ENCODE results near the gene KAT6B. TPM values are rescaled to one million over a fixed set of nuclear protein-coding genes. Genes with fewer than 3 reads are reported as not detected.

KAT6B gene
- total and polyA plus RNA-seq, 10 of the 15 experiments (the other 5 are each of a cell fraction or from before 2014, with no cell fraction given): 2.7 to 22.6 (median 15.7) TPM

DNA sequence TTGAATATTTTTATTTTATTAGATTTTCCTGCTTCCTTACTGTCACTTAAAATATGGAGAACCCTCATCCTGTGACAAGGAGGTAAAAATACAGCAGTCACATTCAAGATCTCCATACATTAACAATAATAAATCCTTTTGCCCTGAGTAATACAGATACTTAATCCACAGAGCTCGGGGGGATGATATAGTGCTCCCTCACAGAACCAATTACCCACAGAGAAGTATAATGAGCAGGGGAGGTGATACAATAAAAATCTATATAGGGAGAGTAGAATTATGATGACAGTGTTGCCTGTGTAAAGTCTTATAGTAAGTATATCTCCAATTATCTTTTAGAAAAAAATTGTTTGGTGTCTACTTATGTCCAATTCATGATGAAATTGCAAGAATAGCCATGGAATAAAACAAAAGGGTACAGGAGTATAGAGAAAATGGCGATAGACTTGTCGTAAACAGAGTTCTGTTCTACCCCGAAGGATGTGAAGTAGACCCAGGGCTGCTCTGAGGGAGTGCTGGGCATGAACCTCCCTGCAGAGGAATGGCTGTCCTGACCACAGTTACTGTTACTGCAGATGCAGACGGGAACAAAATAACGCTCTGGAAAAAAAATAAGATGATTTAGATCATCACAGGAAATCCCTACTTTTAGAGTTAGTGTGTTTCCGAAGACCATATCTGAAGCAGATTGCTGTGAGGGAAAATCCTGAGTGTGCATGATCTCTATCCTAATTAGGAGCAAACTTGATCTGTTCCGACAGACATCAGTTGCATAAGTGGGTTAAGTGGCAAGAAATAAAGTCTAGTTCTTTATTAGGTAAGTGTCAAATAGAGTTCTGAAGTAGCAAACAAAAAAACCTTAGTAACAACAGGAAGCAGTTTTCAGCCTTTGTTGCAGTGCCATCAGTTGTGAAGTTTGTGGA, 123.7 kb downstream of the KAT6B start (continued):
- TF ChIP-seq, protein P1, sequence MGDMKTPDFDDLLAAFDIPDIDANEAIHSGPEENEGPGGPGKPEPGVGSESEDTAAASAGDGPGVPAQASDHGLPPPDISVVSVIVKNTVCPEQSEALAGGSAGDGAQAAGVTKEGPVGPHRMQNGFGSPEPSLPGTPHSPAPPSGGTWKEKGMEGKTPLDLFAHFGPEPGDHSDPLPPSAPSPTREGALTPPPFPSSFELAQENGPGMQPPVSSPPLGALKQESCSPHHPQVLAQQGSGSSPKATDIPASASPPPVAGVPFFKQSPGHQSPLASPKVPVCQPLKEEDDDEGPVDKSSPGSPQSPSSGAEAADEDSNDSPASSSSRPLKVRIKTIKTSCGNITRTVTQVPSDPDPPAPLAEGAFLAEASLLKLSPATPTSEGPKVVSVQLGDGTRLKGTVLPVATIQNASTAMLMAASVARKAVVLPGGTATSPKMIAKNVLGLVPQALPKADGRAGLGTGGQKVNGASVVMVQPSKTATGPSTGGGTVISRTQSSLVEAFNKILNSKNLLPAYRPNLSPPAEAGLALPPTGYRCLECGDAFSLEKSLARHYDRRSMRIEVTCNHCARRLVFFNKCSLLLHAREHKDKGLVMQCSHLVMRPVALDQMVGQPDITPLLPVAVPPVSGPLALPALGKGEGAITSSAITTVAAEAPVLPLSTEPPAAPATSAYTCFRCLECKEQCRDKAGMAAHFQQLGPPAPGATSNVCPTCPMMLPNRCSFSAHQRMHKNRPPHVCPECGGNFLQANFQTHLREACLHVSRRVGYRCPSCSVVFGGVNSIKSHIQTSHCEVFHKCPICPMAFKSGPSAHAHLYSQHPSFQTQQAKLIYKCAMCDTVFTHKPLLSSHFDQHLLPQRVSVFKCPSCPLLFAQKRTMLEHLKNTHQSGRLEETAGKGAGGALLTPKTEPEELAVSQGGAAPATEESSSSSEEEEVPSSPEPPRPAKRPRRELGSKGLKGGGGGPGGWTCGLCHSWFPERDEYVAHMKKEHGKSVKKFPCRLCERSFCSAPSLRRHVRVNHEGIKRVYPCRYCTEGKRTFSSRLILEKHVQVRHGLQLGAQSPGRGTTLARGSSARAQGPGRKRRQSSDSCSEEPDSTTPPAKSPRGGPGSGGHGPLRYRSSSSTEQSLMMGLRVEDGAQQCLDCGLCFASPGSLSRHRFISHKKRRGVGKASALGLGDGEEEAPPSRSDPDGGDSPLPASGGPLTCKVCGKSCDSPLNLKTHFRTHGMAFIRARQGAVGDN (IDR thresholded peaks at IDR 0.05): no peak
- TF ChIP-seq POLR2A (IDR thresholded peaks at IDR 0.05; ENCODE audit: low read depth, low read length): no peak
- TF ChIP-seq, protein P2, sequence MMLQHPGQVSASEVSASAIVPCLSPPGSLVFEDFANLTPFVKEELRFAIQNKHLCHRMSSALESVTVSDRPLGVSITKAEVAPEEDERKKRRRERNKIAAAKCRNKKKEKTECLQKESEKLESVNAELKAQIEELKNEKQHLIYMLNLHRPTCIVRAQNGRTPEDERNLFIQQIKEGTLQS (IDR thresholded peaks at IDR 0.05; ENCODE audit: borderline replicate concordance, extremely low read depth, low read depth, low read length): no peak
- TF ChIP-seq, protein P3, sequence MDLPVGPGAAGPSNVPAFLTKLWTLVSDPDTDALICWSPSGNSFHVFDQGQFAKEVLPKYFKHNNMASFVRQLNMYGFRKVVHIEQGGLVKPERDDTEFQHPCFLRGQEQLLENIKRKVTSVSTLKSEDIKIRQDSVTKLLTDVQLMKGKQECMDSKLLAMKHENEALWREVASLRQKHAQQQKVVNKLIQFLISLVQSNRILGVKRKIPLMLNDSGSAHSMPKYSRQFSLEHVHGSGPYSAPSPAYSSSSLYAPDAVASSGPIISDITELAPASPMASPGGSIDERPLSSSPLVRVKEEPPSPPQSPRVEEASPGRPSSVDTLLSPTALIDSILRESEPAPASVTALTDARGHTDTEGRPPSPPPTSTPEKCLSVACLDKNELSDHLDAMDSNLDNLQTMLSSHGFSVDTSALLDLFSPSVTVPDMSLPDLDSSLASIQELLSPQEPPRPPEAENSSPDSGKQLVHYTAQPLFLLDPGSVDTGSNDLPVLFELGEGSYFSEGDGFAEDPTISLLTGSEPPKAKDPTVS (IDR thresholded peaks at IDR 0.05; ENCODE audit: low read depth, low read length): no peak
